HG03175 (cell line): Measurements from ENCODE around the gene SPATA19.

Experiments
- ATAC-seq: cut with Tn5 transposase; IDR thresholded peaks from one replicate; pipeline ENCODE4 v1.9.1; 2021; ENCODE audit warnings: mild to moderate bottlenecking, moderate library complexity; ENCODE audit not compliant: unreplicated experiment

The SPATA19 gene

GRCh38 chr11:133819114-133819513 is 26.2 kb downstream of the SPATA19 start:
- ATAC-seq: no peak

GRCh38 chr11:133818302-133818701 is 27.0 kb downstream of the SPATA19 start:
- no peak for ATAC-seq

GRCh38 chr11:133817449-133817848 is 27.9 kb downstream of the SPATA19 start:
- ATAC-seq: no peak

DNA sequence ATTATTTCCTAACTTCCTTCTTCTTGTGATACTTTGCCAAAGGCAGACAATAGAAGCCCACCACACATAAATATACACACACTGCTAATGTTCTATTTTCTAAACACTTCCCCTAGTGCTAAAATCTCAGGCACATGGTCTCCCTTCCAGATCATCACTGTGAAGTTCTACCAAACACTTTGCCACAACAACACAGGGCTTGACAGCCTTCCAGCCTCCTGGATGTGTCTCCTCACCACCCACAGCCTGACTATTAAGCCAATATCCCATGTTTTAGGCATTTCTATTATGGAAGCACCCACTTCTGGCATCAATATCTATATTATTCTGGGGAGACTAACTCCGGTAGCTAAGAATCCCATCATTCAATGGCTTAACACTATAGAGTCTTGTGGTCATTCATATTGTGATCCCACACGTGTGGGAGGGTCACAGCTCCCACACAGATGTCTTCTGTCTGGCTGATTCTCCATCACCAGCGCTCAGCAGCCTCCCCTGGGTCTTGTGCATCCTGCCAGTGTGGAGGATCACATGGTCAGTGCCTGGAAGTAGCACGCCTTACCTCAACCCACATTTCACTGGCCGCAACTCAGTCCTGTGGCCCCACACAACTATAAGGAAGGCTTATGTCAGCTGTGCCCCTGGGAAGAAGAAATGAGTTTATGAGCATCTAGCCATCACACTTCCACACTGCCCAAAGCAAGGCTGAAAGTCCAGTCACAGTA is 29.0 kb downstream of the SPATA19 start:
- no peak for ATAC-seq

GRCh38 chr11:133815636-133816035 is 29.7 kb downstream of the SPATA19 start:
- no peak for ATAC-seq

GRCh38 chr11:133814588-133815100 is 30.7 kb downstream of the SPATA19 start:
- ATAC-seq: no peak

- no peak for ATAC-seq
Observed at GRCh38 chr11:133811850-133812685, 33.2 kb downstream of the SPATA19 start.

DNA sequence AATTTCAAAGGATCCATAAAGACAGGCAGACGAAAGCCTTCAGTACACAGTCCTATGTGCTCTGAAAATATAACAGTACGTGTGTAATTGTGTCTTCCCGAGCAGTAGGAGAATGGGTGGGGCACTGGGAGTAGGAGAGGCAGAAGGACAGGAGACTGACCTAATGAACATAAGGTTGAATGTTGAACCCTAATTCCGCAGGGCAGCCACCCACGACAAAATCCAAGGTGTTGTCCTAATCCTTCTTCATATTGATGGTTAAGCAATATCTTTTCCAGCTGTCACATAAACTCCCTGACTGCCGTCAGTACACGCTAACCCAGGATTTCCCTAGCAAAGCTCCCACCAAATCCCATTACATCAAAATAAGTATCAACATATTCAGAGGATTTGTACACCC is 34.5 kb downstream of the SPATA19 start:
- no peak for ATAC-seq

GRCh38 chr11:133809569-133810491 is 35.5 kb downstream of the SPATA19 start:
- ATAC-seq: no peak

DNA sequence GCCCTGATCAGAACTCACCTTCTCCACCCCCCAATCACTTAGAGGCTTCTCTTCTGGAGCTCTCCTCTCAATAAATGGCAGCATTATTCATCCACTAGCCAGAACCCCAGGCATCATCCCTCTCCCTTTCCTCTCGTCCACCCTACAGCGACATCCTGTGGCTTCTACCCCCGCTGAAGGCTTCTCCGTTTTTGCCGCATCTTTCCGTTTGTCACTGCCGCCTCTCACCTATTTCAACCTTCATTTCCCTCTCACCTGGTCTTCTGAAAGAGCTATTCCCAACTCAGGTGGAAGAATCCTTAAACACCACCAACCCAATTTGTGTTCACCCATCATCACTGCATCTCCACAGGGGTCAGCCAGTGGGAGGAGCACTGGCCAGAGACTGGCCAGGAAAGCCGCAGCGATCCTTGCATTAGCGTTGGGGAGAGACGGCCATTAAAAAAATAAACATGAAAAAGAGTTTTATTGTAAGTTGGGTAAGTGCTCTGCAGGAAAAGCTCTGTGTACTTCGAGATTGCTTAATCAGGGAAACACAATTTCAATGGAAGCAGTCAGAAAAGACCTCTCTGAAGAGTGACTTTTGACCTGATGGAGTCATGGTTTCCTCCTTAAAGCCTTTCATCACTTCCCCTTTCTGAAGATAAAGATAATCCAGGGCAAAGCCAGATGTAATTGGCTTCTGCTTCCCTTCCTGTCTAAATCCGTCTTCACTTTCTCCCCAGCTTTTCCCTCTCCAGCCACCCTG is 36.7 kb downstream of the SPATA19 start:
- ATAC-seq: no peak

GRCh38 chr11:133803026-133803425 is 42.3 kb downstream of the SPATA19 start:
- no peak for ATAC-seq

GRCh38 chr11:133801356-133801755 is 44.0 kb downstream of the SPATA19 start:
- no peak for ATAC-seq

- no peak for ATAC-seq
Observed at GRCh38 chr11:133800666-133801065, 44.6 kb downstream of the SPATA19 start.

GRCh38 chr11:133797554-133797953 is 47.8 kb downstream of the SPATA19 start:
- no peak for ATAC-seq

GRCh38 chr11:133796043-133796795 is 49.1 kb downstream of the SPATA19 start:
- ATAC-seq: no peak

DNA sequence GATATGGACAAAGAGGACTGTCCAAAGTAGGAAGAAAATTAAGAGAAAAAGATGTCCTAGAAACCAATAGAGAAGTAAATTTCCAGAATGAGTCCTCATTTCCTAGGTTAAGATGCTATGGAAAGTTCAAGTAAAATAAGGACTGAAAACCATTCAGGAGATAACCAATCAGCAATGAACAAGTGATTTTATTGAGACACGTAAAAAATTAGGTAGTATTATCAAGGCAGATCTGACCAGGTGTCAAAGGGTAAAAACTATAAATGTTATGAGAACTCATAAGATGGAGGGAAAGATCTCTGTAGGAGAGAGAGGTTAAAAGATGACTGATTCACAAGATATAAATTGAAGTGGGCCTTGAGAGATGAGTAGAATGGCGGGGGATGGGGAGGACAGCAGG is 50.2 kb downstream of the SPATA19 start:
- no peak for ATAC-seq

- ATAC-seq: no peak
Observed at GRCh38 chr11:133794205-133794604, 51.1 kb downstream of the SPATA19 start.

- no peak for ATAC-seq
Observed at GRCh38 chr11:133793271-133794035, 51.9 kb downstream of the SPATA19 start.

- ATAC-seq: no peak
Observed at GRCh38 chr11:133790995-133791394, 54.3 kb downstream of the SPATA19 start.
